ENCODE results near the gene SEC22A. TPM values are rescaled to one million over a fixed set of nuclear protein-coding genes. Genes with fewer than 3 reads are reported as not detected.

SEC22A gene
- polyA plus RNA-seq, 1 of the 3 experiments (the other 2 are of a cell fraction) = 13.0 TPM

DNA sequence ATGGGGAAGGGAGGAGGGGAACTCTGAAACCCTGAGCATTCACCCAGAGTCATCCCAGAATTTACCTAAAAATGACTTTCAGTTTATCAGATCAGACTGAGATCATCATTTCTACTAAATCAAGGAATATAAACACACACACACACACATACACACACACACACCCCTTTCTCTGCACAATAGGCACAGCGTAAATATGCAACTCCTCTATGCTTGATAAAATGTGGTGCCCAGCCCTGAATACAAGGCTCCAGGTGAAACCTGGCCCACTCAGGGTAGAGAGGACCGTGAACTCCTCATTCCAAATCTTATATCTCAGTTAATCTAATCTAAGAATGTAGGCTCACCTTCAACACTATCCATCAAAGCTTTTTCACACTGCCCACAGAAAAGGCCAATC is 31.8 kb upstream of the SEC22A start:
- peaks cover 2 to 38% of the 10 kb centered on the region in 2 experiments for H3K36me3 ChIP-seq (replicated peaks in 1 of 2; ENCODE audit: control insufficient read depth in 1 of 2, insufficient read depth in 2 of 2, low read length in 1 of 2)
- CTCF ChIA-PET = no interaction called here
- no peaks in the 10 kb centered on the region for H3K79me2 ChIP-seq (ENCODE audit: insufficient read depth)
- H4K20me1 ChIP-seq (ENCODE audit: insufficient read depth) = no peaks in the 10 kb centered on the region
- DNase-seq = no peak
- WGBS (ENCODE audit: low lambda C conversion rate) = 50% methylated on average over 2 of the region's 2 CpGs
- H3K4me3 ChIP-seq (ENCODE audit: low read depth in 2 of 2, low read length in 1 of 2) = no peak overlapping the region
- no peaks in the 10 kb centered on the region for H3K27me3 ChIP-seq (ENCODE audit: insufficient read depth)
- no peak overlapping the region for H3K4me2 ChIP-seq
- no peaks in the 10 kb centered on the region for H3K4me1 ChIP-seq (ENCODE audit: control insufficient read depth in 1 of 2, insufficient read depth in 2 of 2, low read depth in 1 of 2, low read length in 1 of 2)
- H3F3A ChIP-seq (replicated peaks; ENCODE audit: insufficient read depth) = peaks cover 9% of the 10 kb centered on the region
- H3K27ac ChIP-seq (ENCODE audit: low read depth in 2 of 2, low read length in 1 of 2) = no peak overlapping the region
- no peak overlapping the region for H3K9ac ChIP-seq
- H3K9me3 ChIP-seq = no peaks in the 10 kb centered on the region
- TF ChIP-seq TEAD4 (IDR thresholded peaks at IDR 0.05; ENCODE audit: borderline replicate concordance, insufficient read depth) (no peak), JUND (IDR thresholded peaks at IDR 0.05) (no peak), USF2 (IDR thresholded peaks at IDR 0.05; ENCODE audit: borderline replicate concordance, low read depth, low read length) (no peak), GATA2 (CRISPR knock-in tag; IDR thresholded peaks at IDR 0.05) (no peak), ELF1 (IDR thresholded peaks at IDR 0.05) (no peak), YY1 (IDR thresholded peaks at IDR 0.05; ENCODE audit: low read depth) (no peak), FOXM1 (IDR thresholded peaks at IDR 0.05; ENCODE audit: low read depth) (no peak), POLR2AphosphoS5 (IDR thresholded peaks at IDR 0.05; ENCODE audit: low read depth, low read length) (no peak), NRF1 (IDR thresholded peaks at IDR 0.05; ENCODE audit: low read depth, low read length) (no peak), REST (IDR thresholded peaks at IDR 0.05; ENCODE audit: low read depth, low read length) (no peak), MEF2A (IDR thresholded peaks at IDR 0.05; ENCODE audit: borderline replicate concordance, low read depth) (no peak), IRF3 (IDR thresholded peaks at IDR 0.05; ENCODE audit: low read depth, low read length) (no peak), TAF1 (IDR thresholded peaks at IDR 0.05; ENCODE audit: borderline replicate concordance, low read depth, low read length) (no peak)
- TF ChIP-seq, protein P1, sequence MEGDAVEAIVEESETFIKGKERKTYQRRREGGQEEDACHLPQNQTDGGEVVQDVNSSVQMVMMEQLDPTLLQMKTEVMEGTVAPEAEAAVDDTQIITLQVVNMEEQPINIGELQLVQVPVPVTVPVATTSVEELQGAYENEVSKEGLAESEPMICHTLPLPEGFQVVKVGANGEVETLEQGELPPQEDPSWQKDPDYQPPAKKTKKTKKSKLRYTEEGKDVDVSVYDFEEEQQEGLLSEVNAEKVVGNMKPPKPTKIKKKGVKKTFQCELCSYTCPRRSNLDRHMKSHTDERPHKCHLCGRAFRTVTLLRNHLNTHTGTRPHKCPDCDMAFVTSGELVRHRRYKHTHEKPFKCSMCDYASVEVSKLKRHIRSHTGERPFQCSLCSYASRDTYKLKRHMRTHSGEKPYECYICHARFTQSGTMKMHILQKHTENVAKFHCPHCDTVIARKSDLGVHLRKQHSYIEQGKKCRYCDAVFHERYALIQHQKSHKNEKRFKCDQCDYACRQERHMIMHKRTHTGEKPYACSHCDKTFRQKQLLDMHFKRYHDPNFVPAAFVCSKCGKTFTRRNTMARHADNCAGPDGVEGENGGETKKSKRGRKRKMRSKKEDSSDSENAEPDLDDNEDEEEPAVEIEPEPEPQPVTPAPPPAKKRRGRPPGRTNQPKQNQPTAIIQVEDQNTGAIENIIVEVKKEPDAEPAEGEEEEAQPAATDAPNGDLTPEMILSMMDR (IDR thresholded peaks at IDR 0.05) = no peak
- TF ChIP-seq, protein P2, sequence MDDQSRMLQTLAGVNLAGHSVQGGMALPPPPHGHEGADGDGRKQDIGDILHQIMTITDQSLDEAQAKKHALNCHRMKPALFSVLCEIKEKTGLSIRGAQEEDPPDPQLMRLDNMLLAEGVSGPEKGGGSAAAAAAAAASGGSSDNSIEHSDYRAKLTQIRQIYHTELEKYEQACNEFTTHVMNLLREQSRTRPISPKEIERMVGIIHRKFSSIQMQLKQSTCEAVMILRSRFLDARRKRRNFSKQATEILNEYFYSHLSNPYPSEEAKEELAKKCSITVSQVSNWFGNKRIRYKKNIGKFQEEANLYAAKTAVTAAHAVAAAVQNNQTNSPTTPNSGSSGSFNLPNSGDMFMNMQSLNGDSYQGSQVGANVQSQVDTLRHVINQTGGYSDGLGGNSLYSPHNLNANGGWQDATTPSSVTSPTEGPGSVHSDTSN (IDR thresholded peaks at IDR 0.05) = no peak
- no peak overlapping the region for H2AFZ ChIP-seq (ENCODE audit: low read depth)
- POLR2A ChIA-PET = no interaction called here
- H3K9me2 ChIP-seq = no peaks in the 10 kb centered on the region

All from SK-N-SH (cell line).